H9 (cell line): ENCODE results near the gene KIFC3. TPM values are rescaled to one million over a fixed set of nuclear protein-coding genes. Genes with fewer than 3 reads are reported as not detected.

Source experiments
- DNase-seq: peaks from one replicate; pipeline ENCODE4 v3.0.0-alpha.2; 2017
- H2AFZ ChIP-seq: one replicate; pipeline ENCODE4 v1.6.1; 2013; ENCODE audit warnings: mild to moderate bottlenecking, low read length, control low read depth, moderate library complexity
- H2AK5ac ChIP-seq: 2 replicates; pipeline ENCODE4 v1.6.1; 2013; ENCODE audit warnings: low read length, control low read depth, mixed read lengths; ENCODE audit not compliant: insufficient read length
- H2BK120ac ChIP-seq: one replicate; pipeline ENCODE4 v1.6.1; 2013; ENCODE audit warnings: low read depth, mild to moderate bottlenecking, low read length, control low read depth, inconsistent platforms; ENCODE audit not compliant: poor library complexity, severe bottlenecking
- H2BK12ac ChIP-seq: 2 replicates; pipeline ENCODE4 v1.6.1; 2013; ENCODE audit warnings: low read length, control low read depth, mixed read lengths, low read depth; ENCODE audit not compliant: insufficient read length
- H2BK15ac ChIP-seq: 2 replicates; pipeline ENCODE4 v1.6.1; 2013; ENCODE audit warnings: low read depth, low read length, control low read depth
- H2BK20ac ChIP-seq: one replicate; pipeline ENCODE4 v1.6.1; 2013; ENCODE audit warnings: low read depth, mild to moderate bottlenecking, low read length, control low read depth, inconsistent platforms; ENCODE audit not compliant: poor library complexity, severe bottlenecking
- H2BK5ac ChIP-seq: 2 replicates; pipeline ENCODE4 v1.6.1; 2013; ENCODE audit warnings: low read length, control low read depth, mixed read lengths; ENCODE audit not compliant: insufficient read length
- H3K14ac ChIP-seq: 2 replicates; pipeline ENCODE4 v1.6.1; 2013; ENCODE audit warnings: low read length, control low read depth; ENCODE audit not compliant: insufficient read depth
- H3K18ac ChIP-seq: 2 replicates; pipeline ENCODE4 v1.6.1; 2013; ENCODE audit warnings: low read depth, mild to moderate bottlenecking, mixed read lengths, low read length, control low read depth; ENCODE audit not compliant: insufficient read length
- H3K23ac ChIP-seq: 2 replicates; pipeline ENCODE4 v1.6.1; 2013; ENCODE audit warnings: low read length, control low read depth, mixed read lengths, low read depth; ENCODE audit not compliant: insufficient read length
- H3K23me2 ChIP-seq: 2 replicates; pipeline ENCODE4 v1.6.1; 2013; ENCODE audit warnings: low read depth, mild to moderate bottlenecking, mixed read lengths, low read length, control low read depth; ENCODE audit not compliant: insufficient read length, poor library complexity, severe bottlenecking
- H3K27ac ChIP-seq: 2 replicates; pipeline ENCODE4 v1.5.1; 2013; ENCODE audit warnings: low read length, control low read depth, mixed read lengths, low read depth; ENCODE audit not compliant: insufficient read length
- H3K27me3 ChIP-seq: 2 replicates; pipeline ENCODE4 v1.6.1; 2013; ENCODE audit warnings: low read length, control low read depth, inconsistent platforms; ENCODE audit not compliant: insufficient read depth
- H3K4ac ChIP-seq: 2 replicates; pipeline ENCODE4 v1.6.1; 2013; ENCODE audit warnings: low read depth, mild to moderate bottlenecking, control low read depth, inconsistent platforms, low read length, moderate library complexity
- H3K4me1 ChIP-seq: 2 replicates; pipeline ENCODE4 v1.6.1; 2013; ENCODE audit warnings: low read length, control low read depth, inconsistent platforms; ENCODE audit not compliant: insufficient read depth
- H3K4me2 ChIP-seq: 2 replicates; pipeline ENCODE4 v1.6.1; 2013; ENCODE audit warnings: low read length, control low read depth, mixed read lengths; ENCODE audit not compliant: insufficient read length, insufficient read depth
- H3K56ac ChIP-seq: 2 replicates; pipeline ENCODE4 v1.6.1; 2013; ENCODE audit warnings: low read depth, mild to moderate bottlenecking, mixed read lengths, low read length, control low read depth; ENCODE audit not compliant: insufficient read length
- H3K79me1 ChIP-seq: 2 replicates; pipeline ENCODE4 v1.6.1; 2013; ENCODE audit warnings: low read depth, mild to moderate bottlenecking, moderate library complexity, low read length, control low read depth, inconsistent platforms; ENCODE audit not compliant: insufficient read depth, poor library complexity, severe bottlenecking
- H3K79me2 ChIP-seq: 2 replicates; pipeline ENCODE4 v1.6.1; 2013; ENCODE audit warnings: low read length, control low read depth, inconsistent platforms; ENCODE audit not compliant: insufficient read depth
- H3K9ac ChIP-seq: 2 replicates; pipeline ENCODE4 v1.6.1; 2013; ENCODE audit warnings: low read length, control low read depth, mixed read lengths; ENCODE audit not compliant: insufficient read length; ENCODE audit errors: extremely low read depth
- H3K9me3 ChIP-seq: one replicate; pipeline ENCODE4 v1.6.1; 2013; ENCODE audit warnings: low read depth, low read length, inconsistent platforms; ENCODE audit not compliant: control insufficient read depth
- H3T11ph ChIP-seq: one replicate; pipeline ENCODE4 v1.6.1; 2013; ENCODE audit warnings: mild to moderate bottlenecking, low read length, control low read depth, inconsistent platforms
- H4K20me1 ChIP-seq: one replicate; pipeline ENCODE4 v1.6.1; 2013; ENCODE audit not compliant: control insufficient read depth, insufficient read length, insufficient read depth
- H4K5ac ChIP-seq: 2 replicates; pipeline ENCODE4 v1.6.1; 2013; ENCODE audit warnings: low read depth, mild to moderate bottlenecking, mixed read lengths, low read length, control low read depth; ENCODE audit not compliant: insufficient read length
- H4K8ac ChIP-seq: replicated peaks from 2 replicates; pipeline ENCODE4 v1.6.1; 2013; ENCODE audit warnings: low read length, control low read depth, mixed read lengths, low read depth; ENCODE audit not compliant: insufficient read length
- H4K91ac ChIP-seq: 2 replicates; pipeline ENCODE4 v1.6.1; 2013; ENCODE audit warnings: low read depth, mild to moderate bottlenecking, moderate library complexity, mixed read lengths, low read length, control low read depth; ENCODE audit not compliant: insufficient read length
- H3K27ac Mint-ChIP-seq, 3 experiments: 2 replicates in 2 of 3; 3 replicates in 1 of 3; pipeline ENCODE4 v1.8.0; 2020 to 2021; ENCODE audit warnings: mixed read lengths in 3 of 3, mild to moderate bottlenecking in 1 of 3, moderate library complexity in 1 of 3
- H3K27me3 Mint-ChIP-seq: 2 replicates; pipeline ENCODE4 v1.8.0; 2021; ENCODE audit warnings: low read depth, mild to moderate bottlenecking, moderate library complexity, mixed read lengths
- H3K36me3 Mint-ChIP-seq, 3 experiments: 2 replicates in 2 of 3; 3 replicates in 1 of 3; pipeline ENCODE4 v1.8.0; 2020 to 2021; ENCODE audit warnings: low read depth in 3 of 3, mixed read lengths in 3 of 3; ENCODE audit not compliant: insufficient read depth in 1 of 3
- H3K4me1 Mint-ChIP-seq, 2 experiments: 2 replicates each; pipeline ENCODE4 v1.8.0; 2020; ENCODE audit warnings: mixed read lengths in 2 of 2
- H3K4me3 Mint-ChIP-seq, 2 experiments: 2 replicates in 1 of 2; 3 replicates in 1 of 2; pipeline ENCODE4 v1.8.0; 2020 to 2021; ENCODE audit warnings: mild to moderate bottlenecking in 2 of 2, mixed read lengths in 2 of 2, moderate library complexity in 1 of 2
- H3K9me3 Mint-ChIP-seq, 2 experiments: 2 replicates in 1 of 2; 3 replicates in 1 of 2; pipeline ENCODE4 v1.8.0; 2020; ENCODE audit warnings: mild to moderate bottlenecking in 2 of 2, mixed read lengths in 2 of 2, moderate library complexity in 1 of 2
- WGBS: extraction: QIAGEN DNeasy Blood & Tissue Kit; methylation state at CpG from one replicate; pipeline ENCODE4 v1.1.7; 2013; ENCODE audit warnings: missing lambda C conversion rate, low lambda C conversion rate, mixed read lengths; ENCODE audit not compliant: insufficient read length; ENCODE audit errors: extremely low coverage; 5-methylcytosine and 5-hydroxymethylcytosine counted together
- total RNA-seq: library from RNA; stranded (reverse); gene quantifications from 2 replicates; pipeline ENCODE4 v1.2.1, GENCODE V29; 2021
- TF ChIP-seq, protein P1 (sequence below): fragments of 200-600 bp; sonication (generic); conservative IDR thresholded peaks from 3 replicates; pipeline ENCODE4 v1.8.0; 2021; ENCODE audit warnings: antibody characterized with exemption, mild to moderate bottlenecking

The KIFC3 gene
- total RNA-seq, 1 experiment from 2014 or later: 5.0 TPM

DNA sequence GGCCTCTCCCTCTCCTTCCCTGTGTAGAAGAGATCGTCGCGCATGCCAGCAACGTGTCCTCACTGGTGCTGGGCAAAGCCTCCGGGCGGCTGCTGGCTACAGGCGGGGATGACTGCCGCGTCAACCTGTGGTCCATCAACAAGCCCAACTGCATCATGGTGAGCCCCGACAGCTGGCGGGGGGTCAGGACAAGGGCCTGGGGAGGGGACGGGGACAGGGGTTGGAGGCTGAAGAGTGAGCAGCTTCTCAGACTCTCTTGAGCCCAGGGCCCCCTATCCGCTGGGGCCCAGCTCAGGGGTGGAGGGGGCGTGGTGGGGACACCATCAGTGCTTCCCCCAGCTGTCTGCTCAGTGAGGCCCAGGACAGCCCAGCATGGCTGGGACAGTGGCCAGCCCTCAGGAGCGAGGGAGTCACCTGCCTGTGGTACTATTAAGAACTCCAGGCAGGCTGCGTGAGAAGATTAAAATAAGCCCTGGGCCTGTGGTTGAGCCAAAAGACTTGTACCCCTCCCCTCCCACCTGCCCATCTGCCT is 60.6 kb downstream of the KIFC3 start:
- Histone ChIP-seq H3K27ac (no peak overlapping the region), H3K14ac (no peak overlapping the region), H3K56ac (no peak overlapping the region), H3K9ac (no peak overlapping the region), H2BK5ac (no peak overlapping the region), H2AK5ac (no peak overlapping the region), H3K4ac (no peak overlapping the region), H2BK15ac (no peak overlapping the region), H3K23ac (no peak overlapping the region), H3K23me2 (no peaks in the 10 kb centered on the region), H4K91ac (no peak overlapping the region), H3K4me1 (no peaks in the 10 kb centered on the region), H3K18ac (no peak overlapping the region), H3K4me2 (no peak overlapping the region), H3K79me2 (no peaks in the 10 kb centered on the region), H4K5ac (no peak overlapping the region), H4K20me1 (peaks cover 3% of the 10 kb centered on the region), H2BK12ac (no peak overlapping the region), H3K27me3 (no peaks in the 10 kb centered on the region), H2AFZ (no peak overlapping the region), H4K8ac (no peak overlapping the region), H3T11ph (no peak overlapping the region), H3K9me3 (no peaks in the 10 kb centered on the region), H2BK120ac (no peak overlapping the region), H3K79me1 (no peaks in the 10 kb centered on the region), H2BK20ac (no peak overlapping the region)
- no peaks in the 10 kb centered on the region for H3K27me3 Mint-ChIP-seq
- WGBS: no CpG with 5 or more reads among the region's 16 CpGs
- H3K36me3 Mint-ChIP-seq: peaks cover 9 to 10% (median 9%) of the 10 kb centered on the region in 3 experiments; a peak in 5 of 7 replicates
- TF ChIP-seq, protein P1, sequence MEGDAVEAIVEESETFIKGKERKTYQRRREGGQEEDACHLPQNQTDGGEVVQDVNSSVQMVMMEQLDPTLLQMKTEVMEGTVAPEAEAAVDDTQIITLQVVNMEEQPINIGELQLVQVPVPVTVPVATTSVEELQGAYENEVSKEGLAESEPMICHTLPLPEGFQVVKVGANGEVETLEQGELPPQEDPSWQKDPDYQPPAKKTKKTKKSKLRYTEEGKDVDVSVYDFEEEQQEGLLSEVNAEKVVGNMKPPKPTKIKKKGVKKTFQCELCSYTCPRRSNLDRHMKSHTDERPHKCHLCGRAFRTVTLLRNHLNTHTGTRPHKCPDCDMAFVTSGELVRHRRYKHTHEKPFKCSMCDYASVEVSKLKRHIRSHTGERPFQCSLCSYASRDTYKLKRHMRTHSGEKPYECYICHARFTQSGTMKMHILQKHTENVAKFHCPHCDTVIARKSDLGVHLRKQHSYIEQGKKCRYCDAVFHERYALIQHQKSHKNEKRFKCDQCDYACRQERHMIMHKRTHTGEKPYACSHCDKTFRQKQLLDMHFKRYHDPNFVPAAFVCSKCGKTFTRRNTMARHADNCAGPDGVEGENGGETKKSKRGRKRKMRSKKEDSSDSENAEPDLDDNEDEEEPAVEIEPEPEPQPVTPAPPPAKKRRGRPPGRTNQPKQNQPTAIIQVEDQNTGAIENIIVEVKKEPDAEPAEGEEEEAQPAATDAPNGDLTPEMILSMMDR: no peak
- peaks cover 3 to 5% of the 10 kb centered on the region in 2 experiments for H3K4me1 Mint-ChIP-seq
- no peaks in the 10 kb centered on the region for H3K9me3 Mint-ChIP-seq
- H3K27ac Mint-ChIP-seq: no peak overlapping the region
- DNase-seq: peak; percentile 28
- no peak overlapping the region for H3K4me3 Mint-ChIP-seq
